HCT116 (cell line): ENCODE measurements around the gene CMC2. TPM values are rescaled to one million over a fixed set of nuclear protein-coding genes. Genes with fewer than 3 reads are reported as not detected.

Experiments used
- ATAC-seq: fragments of 200-7000 bp; cut with Tn5 transposase; 2 replicates; pipeline ENCODE4 v1.9.1; 2020; ENCODE audit warnings: mild to moderate bottlenecking, moderate library complexity
- BruUV-seq: library from RNA; stranded (reverse); fragments of 400-500 nt; replicated peaks from 2 replicates; lab custom pipeline; 2021; lab: Mats Ljungman, UMichigan
- CTCF ChIA-PET: fragments of 300-600 bp; sonication (Branson Sonifier 250); formaldehyde crosslinking; loops from one replicate; lab custom pipeline; 2021; ENCODE audit warnings: antibody characterized with exemption; lab: Charles Lee
- POLR2A ChIA-PET: fragments of 300-600, 350-600 bp; sonication (Branson Sonifier 250); formaldehyde crosslinking; loops from one replicate; lab custom pipeline; 2021; ENCODE audit warnings: antibody characterized with exemption; lab: Charles Lee
- RAD21 ChIA-PET, 2 experiments: fragments of 300-600 bp; sonication (Branson Sonifier 250); formaldehyde crosslinking; loops; one replicate each; lab custom pipeline; 2023; ENCODE audit warnings: low total read pairs in 2 of 2; ENCODE audit not compliant: uncharacterized antibody in 2 of 2, unreplicated experiment in 2 of 2, low non-redundant PET in 1 of 2; lab: Charles Lee
- DNase-seq: peaks from one replicate; pipeline ENCODE4 v3.0.0-alpha.2; 2010; ENCODE audit warnings: low read depth, low spot score
- H2AFZ ChIP-seq: fragments of 200-600 bp; shearing (Covaris generic), sonication (generic); 2 replicates; pipeline ENCODE4 v1.6.1; 2017; ENCODE audit warnings: low read depth, mixed run types, mixed read lengths, antibody characterized with exemption, low read length; ENCODE audit not compliant: poor library complexity, severe bottlenecking
- H3K27ac ChIP-seq: 2 replicates; pipeline ENCODE4 v1.5.1; 2012; ENCODE audit warnings: low read depth, low read length
- H3K27me3 ChIP-seq: fragments of 200-600 bp; sonication (generic); 2 replicates; pipeline ENCODE4 v1.6.1; 2016; ENCODE audit warnings: mixed run types, low read length, mixed read lengths; ENCODE audit not compliant: insufficient read depth
- H3K36me3 ChIP-seq, 2 experiments: fragments of 200-500 bp in 1 of 2; fragments of 200-600 bp in 1 of 2; sonication (Bioruptor generic) in 1 of 2; sonication (generic) in 1 of 2; 2 replicates each; pipeline versions ENCODE4 v1.5.1 to v1.6.1; 2014 to 2016; ENCODE audit warnings: low read length in 2 of 2, inconsistent platforms in 1 of 2, mixed read lengths in 1 of 2, mixed run types in 1 of 2; ENCODE audit not compliant: insufficient read depth in 2 of 2, control insufficient read depth in 1 of 2
- H3K4me1 ChIP-seq, 2 experiments: fragments of 200-600 bp in 1 of 2; sonication (generic) in 1 of 2; 2 replicates each; pipeline versions ENCODE4 v1.5.1 to v1.6.1; 2012 to 2017; ENCODE audit warnings: low read length in 2 of 2, inconsistent platforms in 1 of 2, mild to moderate bottlenecking in 1 of 2, mixed read lengths in 1 of 2, mixed run types in 1 of 2, moderate library complexity in 1 of 2; ENCODE audit not compliant: insufficient read depth in 2 of 2, control insufficient read depth in 1 of 2
- H3K4me2 ChIP-seq: fragments of 200-600 bp; sonication (generic); 2 replicates; pipeline ENCODE4 v1.6.1; 2017; ENCODE audit warnings: mixed run types, low read length, mixed read lengths
- H3K4me3 ChIP-seq, 2 experiments: fragments of 200-600 bp in 1 of 2; sonication (generic) in 1 of 2; replicated peaks in 1 of 2; 2 replicates each; pipeline ENCODE4 v1.5.1; 2011 to 2016; ENCODE audit warnings: low read length in 2 of 2, control low read depth in 1 of 2, low read depth in 1 of 2, mild to moderate bottlenecking in 1 of 2, mixed read lengths in 1 of 2, mixed run types in 1 of 2
- H3K79me2 ChIP-seq: fragments of 200-600 bp; sonication (generic); 2 replicates; pipeline ENCODE4 v1.6.1; 2017; ENCODE audit warnings: mild to moderate bottlenecking, mixed run types, low read length, moderate library complexity, mixed read lengths; ENCODE audit not compliant: insufficient read depth
- H3K9ac ChIP-seq: fragments of 200-600 bp; sonication (generic); 2 replicates; pipeline ENCODE4 v1.6.1; 2016; ENCODE audit warnings: low read length, mixed read lengths
- H3K9me2 ChIP-seq: fragments of 200-600 bp; sonication (generic), shearing (Covaris generic); 2 replicates; pipeline ENCODE4 v1.6.1; 2017; ENCODE audit warnings: mixed run types, mild to moderate bottlenecking, moderate library complexity; ENCODE audit not compliant: insufficient read depth
- H3K9me3 ChIP-seq, 2 experiments: fragments of 200-500 bp in 1 of 2; fragments of 200-600 bp in 1 of 2; sonication (Bioruptor generic) in 1 of 2; sonication (generic) in 1 of 2; 2 replicates each; pipeline ENCODE4 v1.6.1; 2014 to 2017; ENCODE audit warnings: low read length in 2 of 2, mixed read lengths in 2 of 2, inconsistent platforms in 1 of 2, low read depth in 1 of 2, mild to moderate bottlenecking in 1 of 2, mixed run types in 1 of 2, moderate library complexity in 1 of 2; ENCODE audit not compliant: control insufficient read depth in 1 of 2, insufficient read depth in 1 of 2
- H4K20me1 ChIP-seq: fragments of 200-600 bp; sonication (generic), shearing (Covaris generic); 2 replicates; pipeline ENCODE4 v1.6.1; 2017; ENCODE audit warnings: mixed run types, mild to moderate bottlenecking, moderate library complexity; ENCODE audit not compliant: insufficient read depth
- CBX3 ChIP-seq: IDR thresholded peaks from 2 replicates; pipeline ENCODE4 v1.6.1; 2012; ENCODE audit warnings: low read depth
- CEBPB ChIP-seq: IDR thresholded peaks from 2 replicates; pipeline ENCODE4 v1.6.1; 2012; ENCODE audit warnings: low read depth
- ELF1 ChIP-seq: IDR thresholded peaks from 2 replicates; pipeline ENCODE4 v1.6.1; 2012; ENCODE audit warnings: low read depth, borderline replicate concordance
- EZH2 ChIP-seq: fragments of 200-600 bp; sonication (generic); IDR thresholded peaks from 2 replicates; pipeline ENCODE4 v1.6.1; 2017; ENCODE audit warnings: antibody characterized with exemption, mixed run types
- POLR2A ChIP-seq: IDR thresholded peaks from 2 replicates; pipeline ENCODE4 v1.7.0; 2011; ENCODE audit warnings: borderline replicate concordance; ENCODE audit not compliant: insufficient read depth, insufficient read length; ENCODE audit errors: extremely low read depth
- POLR2AphosphoS5 ChIP-seq: IDR thresholded peaks from 2 replicates; pipeline ENCODE4 v1.6.1; 2011; ENCODE audit warnings: mild to moderate bottlenecking, low read depth, low read length, moderate library complexity
- RAD21 ChIP-seq: IDR thresholded peaks from 2 replicates; pipeline ENCODE4 v1.6.1; 2012; ENCODE audit warnings: low read depth, mild to moderate bottlenecking
- SIN3A ChIP-seq: IDR thresholded peaks from 2 replicates; pipeline ENCODE4 v1.6.1; 2012; ENCODE audit warnings: low read depth
- SRF ChIP-seq: IDR thresholded peaks from 2 replicates; pipeline ENCODE4 v1.6.1; 2012; ENCODE audit warnings: low read depth
- TCF7L2 ChIP-seq: IDR thresholded peaks from 2 replicates; pipeline ENCODE4 v1.7.0; 2011; ENCODE audit warnings: borderline replicate concordance, inconsistent platforms; ENCODE audit not compliant: insufficient read depth, insufficient read length; ENCODE audit errors: extremely low read depth
- YY1 ChIP-seq: IDR thresholded peaks from 2 replicates; pipeline ENCODE4 v1.6.1; 2011; ENCODE audit warnings: low read length, low read depth, moderate library complexity, mild to moderate bottlenecking; ENCODE audit not compliant: insufficient replicate concordance; ENCODE audit errors: extremely low read depth
- ZFX ChIP-seq: fragments of 450-650 bp; IDR thresholded peaks from 2 replicates; pipeline ENCODE4 v1.6.1; 2017
- ZNF274 ChIP-seq: fragments of 200-500 bp; sonication (Bioruptor generic); IDR thresholded peaks from 2 replicates; pipeline ENCODE4 v1.6.1; 2014; ENCODE audit warnings: mild to moderate bottlenecking, low read depth, low read length, inconsistent platforms
- intact Hi-C: fragments of 100-400 bp; cut with micrococcal nuclease; formaldehyde crosslinking; loops from 2 replicates; pipeline ENCODE4 v1.10.0; 2022
- total RNA-seq: library from RNA; stranded (reverse); gene quantifications from one replicate; pipeline ENCODE4 v1.2.1, GENCODE V29; 2021; ENCODE audit not compliant: unreplicated experiment
- TF ChIP-seq, protein P1 (sequence below): IDR thresholded peaks from 2 replicates; pipeline ENCODE4 v1.6.1; 2012; ENCODE audit warnings: low read depth
- TF ChIP-seq, protein P2 (sequence below), 3 experiments: fragments of 200-600 bp in 1 of 3; sonication (generic) in 1 of 3; IDR thresholded peaks in 2 of 3; conservative IDR thresholded peaks in 1 of 3; 2 replicates each; pipeline ENCODE4 v1.5.1; 2012 to 2017; ENCODE audit warnings: low read depth in 2 of 3, low read length in 2 of 3, antibody characterized with exemption in 1 of 3, borderline replicate concordance in 1 of 3, control low read depth in 1 of 3, mild to moderate bottlenecking in 1 of 3, mixed read lengths in 1 of 3, mixed run types in 1 of 3, moderate library complexity in 1 of 3; ENCODE audit not compliant: insufficient read depth in 1 of 3
- TF ChIP-seq, protein P3 (sequence below): IDR thresholded peaks from 2 replicates; pipeline ENCODE4 v1.6.1; 2012
- TF ChIP-seq, protein P4 (sequence below): IDR thresholded peaks from 2 replicates; pipeline ENCODE4 v1.6.1; 2011; ENCODE audit warnings: mild to moderate bottlenecking, low read length, moderate library complexity; ENCODE audit not compliant: insufficient replicate concordance; ENCODE audit errors: extremely low read depth

CMC2 gene
- total RNA-seq, 1 experiment from 2014 or later: 119 TPM

DNA sequence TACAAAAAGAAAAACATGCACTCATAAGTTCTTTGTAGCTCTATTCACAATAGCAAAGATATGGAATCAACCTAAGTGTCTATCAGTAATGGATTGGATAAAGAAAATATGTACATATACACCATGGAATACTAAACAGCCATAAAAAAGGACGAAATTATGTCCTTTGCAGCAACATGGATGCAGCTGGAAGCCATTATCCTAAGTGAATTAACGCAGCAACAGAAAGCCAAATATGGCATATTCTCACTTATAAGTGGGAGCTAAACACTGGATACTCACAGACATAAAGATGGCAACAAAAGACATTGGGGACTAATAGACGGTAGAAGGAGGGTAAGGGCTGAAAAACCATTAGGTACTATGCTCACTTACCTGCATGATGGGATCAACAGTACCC is 5.8 kb downstream of the CMC2 start (continued):
- no peak for TF ChIP-seq RAD21
- TF ChIP-seq, protein P1, sequence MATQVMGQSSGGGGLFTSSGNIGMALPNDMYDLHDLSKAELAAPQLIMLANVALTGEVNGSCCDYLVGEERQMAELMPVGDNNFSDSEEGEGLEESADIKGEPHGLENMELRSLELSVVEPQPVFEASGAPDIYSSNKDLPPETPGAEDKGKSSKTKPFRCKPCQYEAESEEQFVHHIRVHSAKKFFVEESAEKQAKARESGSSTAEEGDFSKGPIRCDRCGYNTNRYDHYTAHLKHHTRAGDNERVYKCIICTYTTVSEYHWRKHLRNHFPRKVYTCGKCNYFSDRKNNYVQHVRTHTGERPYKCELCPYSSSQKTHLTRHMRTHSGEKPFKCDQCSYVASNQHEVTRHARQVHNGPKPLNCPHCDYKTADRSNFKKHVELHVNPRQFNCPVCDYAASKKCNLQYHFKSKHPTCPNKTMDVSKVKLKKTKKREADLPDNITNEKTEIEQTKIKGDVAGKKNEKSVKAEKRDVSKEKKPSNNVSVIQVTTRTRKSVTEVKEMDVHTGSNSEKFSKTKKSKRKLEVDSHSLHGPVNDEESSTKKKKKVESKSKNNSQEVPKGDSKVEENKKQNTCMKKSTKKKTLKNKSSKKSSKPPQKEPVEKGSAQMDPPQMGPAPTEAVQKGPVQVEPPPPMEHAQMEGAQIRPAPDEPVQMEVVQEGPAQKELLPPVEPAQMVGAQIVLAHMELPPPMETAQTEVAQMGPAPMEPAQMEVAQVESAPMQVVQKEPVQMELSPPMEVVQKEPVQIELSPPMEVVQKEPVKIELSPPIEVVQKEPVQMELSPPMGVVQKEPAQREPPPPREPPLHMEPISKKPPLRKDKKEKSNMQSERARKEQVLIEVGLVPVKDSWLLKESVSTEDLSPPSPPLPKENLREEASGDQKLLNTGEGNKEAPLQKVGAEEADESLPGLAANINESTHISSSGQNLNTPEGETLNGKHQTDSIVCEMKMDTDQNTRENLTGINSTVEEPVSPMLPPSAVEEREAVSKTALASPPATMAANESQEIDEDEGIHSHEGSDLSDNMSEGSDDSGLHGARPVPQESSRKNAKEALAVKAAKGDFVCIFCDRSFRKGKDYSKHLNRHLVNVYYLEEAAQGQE: no peak
- no peak for TF ChIP-seq CEBPB
- TF ChIP-seq, all 23 proteins: peak for 0

DNA sequence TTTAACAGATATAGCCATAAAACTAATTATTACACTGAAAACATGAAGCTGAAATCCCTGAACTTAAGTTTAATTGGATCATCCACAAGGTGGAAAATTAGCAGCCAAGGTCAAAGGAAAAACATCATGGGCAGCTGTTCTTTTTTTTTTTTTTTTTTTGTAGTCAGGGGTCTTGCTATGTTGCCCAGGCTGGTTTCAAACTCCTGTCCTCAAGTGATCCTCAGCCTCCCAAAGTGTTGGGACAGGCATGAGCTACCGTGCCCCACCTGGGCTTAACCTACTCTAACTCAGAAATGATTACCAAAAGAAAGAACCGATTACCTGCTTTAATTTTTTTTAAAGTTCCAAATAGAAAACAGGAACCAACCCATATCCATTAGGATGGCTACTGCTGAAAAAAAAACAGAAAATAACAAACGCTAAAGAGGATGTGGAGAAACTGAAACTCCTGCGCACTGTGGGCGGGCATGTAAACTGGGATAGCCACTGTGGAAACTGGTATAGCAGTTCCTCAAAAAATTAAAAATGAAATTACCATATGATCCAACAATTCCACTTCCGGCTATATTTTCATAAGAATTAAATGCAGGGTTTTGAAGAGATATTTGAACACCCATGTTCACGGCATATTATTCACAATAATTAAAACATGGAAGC is 8.6 kb downstream of the CMC2 start:
- no peak overlapping the region; the same call in 1 of the 2 replicates for H3K4me2 ChIP-seq
- H3K4me1 ChIP-seq: peaks cover 16 to 36% of the 10 kb centered on the region in 2 experiments
- intact Hi-C loops: no loop called here
- peaks cover 0 to 6% of the 10 kb centered on the region in 2 experiments; a peak in 2 of 4 replicates for H3K36me3 ChIP-seq
- ATAC-seq (no peak), DNase-seq (no peak)
- H3K27ac ChIP-seq: no peak overlapping the region
- ChIA-PET POLR2A (interaction anchor here (0.7 kb wide), 1 partner anchor 20 kb away, joined by 3 read pairs; no protein-coding TSS in a partner anchor), CTCF (no interaction called here), RAD21 (no interaction called here)
- peaks cover 4% of the 10 kb centered on the region; the same call in 1 of the 2 replicates for H4K20me1 ChIP-seq
- no peak overlapping the region for H3K4me3 ChIP-seq
- no peak overlapping the region for H2AFZ ChIP-seq
- H3K9ac ChIP-seq: no peak overlapping the region
- no TSS peak for BruUV-seq
- H3K9me3 ChIP-seq: no peaks in the 10 kb centered on the region
- 0 out of 2 replicates have a peak, but pooled peaks cover 3% of the 10 kb centered on the region for H3K9me2 ChIP-seq
- no peaks in the 10 kb centered on the region for H3K27me3 ChIP-seq
- H3K79me2 ChIP-seq: peaks cover 100% of the 10 kb centered on the region
- TF ChIP-seq, protein P2, sequence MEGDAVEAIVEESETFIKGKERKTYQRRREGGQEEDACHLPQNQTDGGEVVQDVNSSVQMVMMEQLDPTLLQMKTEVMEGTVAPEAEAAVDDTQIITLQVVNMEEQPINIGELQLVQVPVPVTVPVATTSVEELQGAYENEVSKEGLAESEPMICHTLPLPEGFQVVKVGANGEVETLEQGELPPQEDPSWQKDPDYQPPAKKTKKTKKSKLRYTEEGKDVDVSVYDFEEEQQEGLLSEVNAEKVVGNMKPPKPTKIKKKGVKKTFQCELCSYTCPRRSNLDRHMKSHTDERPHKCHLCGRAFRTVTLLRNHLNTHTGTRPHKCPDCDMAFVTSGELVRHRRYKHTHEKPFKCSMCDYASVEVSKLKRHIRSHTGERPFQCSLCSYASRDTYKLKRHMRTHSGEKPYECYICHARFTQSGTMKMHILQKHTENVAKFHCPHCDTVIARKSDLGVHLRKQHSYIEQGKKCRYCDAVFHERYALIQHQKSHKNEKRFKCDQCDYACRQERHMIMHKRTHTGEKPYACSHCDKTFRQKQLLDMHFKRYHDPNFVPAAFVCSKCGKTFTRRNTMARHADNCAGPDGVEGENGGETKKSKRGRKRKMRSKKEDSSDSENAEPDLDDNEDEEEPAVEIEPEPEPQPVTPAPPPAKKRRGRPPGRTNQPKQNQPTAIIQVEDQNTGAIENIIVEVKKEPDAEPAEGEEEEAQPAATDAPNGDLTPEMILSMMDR (IDR thresholded peaks at IDR 0.05 in 2 of 3, conservative IDR thresholded peaks at IDR 0.05 in 1 of 3; ENCODE audit: borderline replicate concordance in 1 of 3, insufficient read depth in 1 of 3, low read depth in 2 of 3, low read length in 2 of 3): no peak
- no peak for TF ChIP-seq CBX3
- TF ChIP-seq EZH2: no peak
- no peak for TF ChIP-seq RAD21
- TF ChIP-seq, protein P3, sequence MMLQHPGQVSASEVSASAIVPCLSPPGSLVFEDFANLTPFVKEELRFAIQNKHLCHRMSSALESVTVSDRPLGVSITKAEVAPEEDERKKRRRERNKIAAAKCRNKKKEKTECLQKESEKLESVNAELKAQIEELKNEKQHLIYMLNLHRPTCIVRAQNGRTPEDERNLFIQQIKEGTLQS: no peak
- no peak for TF ChIP-seq ELF1
- TF ChIP-seq SIN3A: no peak
- TF ChIP-seq POLR2A: no peak
- no peak for TF ChIP-seq POLR2AphosphoS5
- TF ChIP-seq ZFX: no peak
- TF ChIP-seq ZNF274: no peak
- TF ChIP-seq, protein P4, sequence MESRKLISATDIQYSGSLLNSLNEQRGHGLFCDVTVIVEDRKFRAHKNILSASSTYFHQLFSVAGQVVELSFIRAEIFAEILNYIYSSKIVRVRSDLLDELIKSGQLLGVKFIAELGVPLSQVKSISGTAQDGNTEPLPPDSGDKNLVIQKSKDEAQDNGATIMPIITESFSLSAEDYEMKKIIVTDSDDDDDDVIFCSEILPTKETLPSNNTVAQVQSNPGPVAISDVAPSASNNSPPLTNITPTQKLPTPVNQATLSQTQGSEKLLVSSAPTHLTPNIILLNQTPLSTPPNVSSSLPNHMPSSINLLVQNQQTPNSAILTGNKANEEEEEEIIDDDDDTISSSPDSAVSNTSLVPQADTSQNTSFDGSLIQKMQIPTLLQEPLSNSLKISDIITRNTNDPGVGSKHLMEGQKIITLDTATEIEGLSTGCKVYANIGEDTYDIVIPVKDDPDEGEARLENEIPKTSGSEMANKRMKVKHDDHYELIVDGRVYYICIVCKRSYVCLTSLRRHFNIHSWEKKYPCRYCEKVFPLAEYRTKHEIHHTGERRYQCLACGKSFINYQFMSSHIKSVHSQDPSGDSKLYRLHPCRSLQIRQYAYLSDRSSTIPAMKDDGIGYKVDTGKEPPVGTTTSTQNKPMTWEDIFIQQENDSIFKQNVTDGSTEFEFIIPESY: no peak
- TF ChIP-seq YY1: no peak
- no peak for TF ChIP-seq TCF7L2
- TF ChIP-seq SRF: no peak
